ENCODE results near the gene RBFA. TPM values are rescaled to one million over a fixed set of nuclear protein-coding genes. Genes with fewer than 3 reads are reported as not detected.

Gene RBFA
- total and polyA plus RNA-seq, 2 of the 13 experiments (the other 11 are each of a cell fraction or from before 2014, with no cell fraction given) = 29.7 to 42.4 TPM

DNA sequence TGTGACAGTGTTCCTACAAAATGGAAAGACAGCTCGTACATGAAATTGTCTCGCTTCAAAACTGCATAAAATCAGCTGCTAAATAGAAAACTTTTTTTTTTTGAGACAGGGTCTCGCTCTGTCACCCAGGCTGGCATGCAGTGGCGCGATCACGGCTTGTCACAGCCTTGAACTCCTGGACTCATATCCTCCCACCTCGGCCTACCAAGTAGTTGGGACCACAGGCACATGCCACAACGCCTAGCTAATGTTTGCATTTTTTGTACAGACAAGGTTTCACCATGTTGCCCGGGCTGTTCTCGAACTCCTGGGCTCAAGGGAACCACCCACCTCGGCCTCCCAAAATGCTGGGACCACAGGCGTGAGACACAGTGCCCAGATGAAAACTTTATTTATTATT lies 49.1 kb upstream of the RBFA start (continued):
- TF ChIP-seq, protein P1, sequence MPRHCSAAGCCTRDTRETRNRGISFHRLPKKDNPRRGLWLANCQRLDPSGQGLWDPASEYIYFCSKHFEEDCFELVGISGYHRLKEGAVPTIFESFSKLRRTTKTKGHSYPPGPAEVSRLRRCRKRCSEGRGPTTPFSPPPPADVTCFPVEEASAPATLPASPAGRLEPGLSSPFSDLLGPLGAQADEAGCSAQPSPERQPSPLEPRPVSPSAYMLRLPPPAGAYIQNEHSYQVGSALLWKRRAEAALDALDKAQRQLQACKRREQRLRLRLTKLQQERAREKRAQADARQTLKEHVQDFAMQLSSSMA (CRISPR knock-in tag; IDR thresholded peaks at IDR 0.05) = no peak
- TF ChIP-seq ASH2L (IDR thresholded peaks at IDR 0.05; ENCODE audit: insufficient read length, low read depth, low read length) (peak; percentile 18), RFX5 (IDR thresholded peaks at IDR 0.05; ENCODE audit: low read depth, low read length) (no peak), TARDBP (CRISPR knock-in tag; IDR thresholded peaks at IDR 0.05) (peak; percentile 23; the same call in 1 of the 2 replicates), KDM2A (CRISPR knock-in tag; IDR thresholded peaks at IDR 0.05; ENCODE audit: borderline replicate concordance, low read depth) (peak; percentile 30; the same call in 1 of the 2 replicates), PAWR (CRISPR knock-in tag; IDR thresholded peaks at IDR 0.05; ENCODE audit: borderline replicate concordance) (no peak), NFRKB (IDR thresholded peaks at IDR 0.05) (no peak), KAT2B (IDR thresholded peaks at IDR 0.05; ENCODE audit: borderline replicate concordance, low read depth, low read length) (no peak), SALL1 (CRISPR knock-in tag; IDR thresholded peaks at IDR 0.05) (peak; percentile 84), MED1 (CRISPR knock-in tag; IDR thresholded peaks at IDR 0.05) (peak; percentile 72), ZFP36L1 (CRISPR knock-in tag; IDR thresholded peaks at IDR 0.05) (no peak), MTA1 (CRISPR knock-in tag; IDR thresholded peaks at IDR 0.05; ENCODE audit: borderline replicate concordance) (peak; percentile 27; the same call in 1 of the 2 replicates), TCF7 (IDR thresholded peaks at IDR 0.05; ENCODE audit: low read depth) (no peak), MXD4 (CRISPR knock-in tag; IDR thresholded peaks at IDR 0.05) (peak; percentile 51; the same call in 1 of the 2 replicates), TMF1 (CRISPR knock-in tag; IDR thresholded peaks at IDR 0.05; ENCODE audit: low read depth) (no peak), ZNF629 (CRISPR knock-in tag; conservative IDR thresholded peaks at IDR 0.05) (0 out of 2 replicates have a peak, but pooled peaks have one; percentile 13), EEA1 (CRISPR knock-in tag; IDR thresholded peaks at IDR 0.05; ENCODE audit: borderline replicate concordance) (no peak), SOX5 (CRISPR knock-in tag; IDR thresholded peaks at IDR 0.05; ENCODE audit: borderline replicate concordance) (peak; percentile 25; the same call in 1 of the 2 replicates)
- TF ChIP-seq, protein P2, sequence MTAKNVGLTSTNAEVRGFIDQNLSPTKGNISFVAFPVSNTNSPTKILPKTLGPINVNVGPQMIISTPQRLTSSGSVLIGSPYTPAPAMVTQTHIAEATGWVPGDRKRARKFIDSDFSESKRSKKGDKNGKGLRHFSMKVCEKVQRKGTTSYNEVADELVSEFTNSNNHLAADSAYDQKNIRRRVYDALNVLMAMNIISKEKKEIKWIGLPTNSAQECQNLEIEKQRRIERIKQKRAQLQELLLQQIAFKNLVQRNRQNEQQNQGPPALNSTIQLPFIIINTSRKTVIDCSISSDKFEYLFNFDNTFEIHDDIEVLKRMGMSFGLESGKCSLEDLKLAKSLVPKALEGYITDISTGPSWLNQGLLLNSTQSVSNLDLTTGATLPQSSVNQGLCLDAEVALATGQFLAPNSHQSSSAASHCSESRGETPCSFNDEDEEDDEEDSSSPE (CRISPR knock-in tag; IDR thresholded peaks at IDR 0.05) = peak; percentile 72
- TF ChIP-seq, protein P3, sequence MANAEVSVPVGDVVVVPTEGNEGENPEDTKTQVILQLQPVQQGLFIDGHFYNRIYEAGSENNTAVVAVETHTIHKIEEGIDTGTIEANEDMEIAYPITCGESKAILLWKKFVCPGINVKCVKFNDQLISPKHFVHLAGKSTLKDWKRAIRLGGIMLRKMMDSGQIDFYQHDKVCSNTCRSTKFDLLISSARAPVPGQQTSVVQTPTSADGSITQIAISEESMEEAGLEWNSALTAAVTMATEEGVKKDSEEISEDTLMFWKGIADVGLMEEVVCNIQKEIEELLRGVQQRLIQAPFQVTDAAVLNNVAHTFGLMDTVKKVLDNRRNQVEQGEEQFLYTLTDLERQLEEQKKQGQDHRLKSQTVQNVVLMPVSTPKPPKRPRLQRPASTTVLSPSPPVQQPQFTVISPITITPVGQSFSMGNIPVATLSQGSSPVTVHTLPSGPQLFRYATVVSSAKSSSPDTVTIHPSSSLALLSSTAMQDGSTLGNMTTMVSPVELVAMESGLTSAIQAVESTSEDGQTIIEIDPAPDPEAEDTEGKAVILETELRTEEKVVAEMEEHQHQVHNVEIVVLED (CRISPR knock-in tag; IDR thresholded peaks at IDR 0.05; ENCODE audit: borderline replicate concordance) = peak; percentile 45; the same call in 1 of the 2 replicates
- TF ChIP-seq, protein P4, sequence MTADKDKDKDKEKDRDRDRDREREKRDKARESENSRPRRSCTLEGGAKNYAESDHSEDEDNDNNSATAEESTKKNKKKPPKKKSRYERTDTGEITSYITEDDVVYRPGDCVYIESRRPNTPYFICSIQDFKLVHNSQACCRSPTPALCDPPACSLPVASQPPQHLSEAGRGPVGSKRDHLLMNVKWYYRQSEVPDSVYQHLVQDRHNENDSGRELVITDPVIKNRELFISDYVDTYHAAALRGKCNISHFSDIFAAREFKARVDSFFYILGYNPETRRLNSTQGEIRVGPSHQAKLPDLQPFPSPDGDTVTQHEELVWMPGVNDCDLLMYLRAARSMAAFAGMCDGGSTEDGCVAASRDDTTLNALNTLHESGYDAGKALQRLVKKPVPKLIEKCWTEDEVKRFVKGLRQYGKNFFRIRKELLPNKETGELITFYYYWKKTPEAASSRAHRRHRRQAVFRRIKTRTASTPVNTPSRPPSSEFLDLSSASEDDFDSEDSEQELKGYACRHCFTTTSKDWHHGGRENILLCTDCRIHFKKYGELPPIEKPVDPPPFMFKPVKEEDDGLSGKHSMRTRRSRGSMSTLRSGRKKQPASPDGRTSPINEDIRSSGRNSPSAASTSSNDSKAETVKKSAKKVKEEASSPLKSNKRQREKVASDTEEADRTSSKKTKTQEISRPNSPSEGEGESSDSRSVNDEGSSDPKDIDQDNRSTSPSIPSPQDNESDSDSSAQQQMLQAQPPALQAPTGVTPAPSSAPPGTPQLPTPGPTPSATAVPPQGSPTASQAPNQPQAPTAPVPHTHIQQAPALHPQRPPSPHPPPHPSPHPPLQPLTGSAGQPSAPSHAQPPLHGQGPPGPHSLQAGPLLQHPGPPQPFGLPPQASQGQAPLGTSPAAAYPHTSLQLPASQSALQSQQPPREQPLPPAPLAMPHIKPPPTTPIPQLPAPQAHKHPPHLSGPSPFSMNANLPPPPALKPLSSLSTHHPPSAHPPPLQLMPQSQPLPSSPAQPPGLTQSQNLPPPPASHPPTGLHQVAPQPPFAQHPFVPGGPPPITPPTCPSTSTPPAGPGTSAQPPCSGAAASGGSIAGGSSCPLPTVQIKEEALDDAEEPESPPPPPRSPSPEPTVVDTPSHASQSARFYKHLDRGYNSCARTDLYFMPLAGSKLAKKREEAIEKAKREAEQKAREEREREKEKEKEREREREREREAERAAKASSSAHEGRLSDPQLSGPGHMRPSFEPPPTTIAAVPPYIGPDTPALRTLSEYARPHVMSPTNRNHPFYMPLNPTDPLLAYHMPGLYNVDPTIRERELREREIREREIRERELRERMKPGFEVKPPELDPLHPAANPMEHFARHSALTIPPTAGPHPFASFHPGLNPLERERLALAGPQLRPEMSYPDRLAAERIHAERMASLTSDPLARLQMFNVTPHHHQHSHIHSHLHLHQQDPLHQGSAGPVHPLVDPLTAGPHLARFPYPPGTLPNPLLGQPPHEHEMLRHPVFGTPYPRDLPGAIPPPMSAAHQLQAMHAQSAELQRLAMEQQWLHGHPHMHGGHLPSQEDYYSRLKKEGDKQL (CRISPR knock-in tag; IDR thresholded peaks at IDR 0.05; ENCODE audit: low read depth) = no peak
- TF ChIP-seq, protein P5, sequence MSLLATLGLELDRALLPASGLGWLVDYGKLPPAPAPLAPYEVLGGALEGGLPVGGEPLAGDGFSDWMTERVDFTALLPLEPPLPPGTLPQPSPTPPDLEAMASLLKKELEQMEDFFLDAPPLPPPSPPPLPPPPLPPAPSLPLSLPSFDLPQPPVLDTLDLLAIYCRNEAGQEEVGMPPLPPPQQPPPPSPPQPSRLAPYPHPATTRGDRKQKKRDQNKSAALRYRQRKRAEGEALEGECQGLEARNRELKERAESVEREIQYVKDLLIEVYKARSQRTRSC (CRISPR knock-in tag; IDR thresholded peaks at IDR 0.05; ENCODE audit: low read depth) = no peak

All from HepG2 (cell line).